ENCODE results near the gene MTMR10.
A peak's percentile ranks its signal among the peaks of the same experiment; 100 is the strongest.

Gene MTMR10

GRCh38 chr15:30962079-30962478, 29.3 kb downstream of the MTMR10 start:
- no peak for DNase-seq (ENCODE audit: extremely low read depth in 1 of 2, low read depth in 1 of 2)

DNA sequence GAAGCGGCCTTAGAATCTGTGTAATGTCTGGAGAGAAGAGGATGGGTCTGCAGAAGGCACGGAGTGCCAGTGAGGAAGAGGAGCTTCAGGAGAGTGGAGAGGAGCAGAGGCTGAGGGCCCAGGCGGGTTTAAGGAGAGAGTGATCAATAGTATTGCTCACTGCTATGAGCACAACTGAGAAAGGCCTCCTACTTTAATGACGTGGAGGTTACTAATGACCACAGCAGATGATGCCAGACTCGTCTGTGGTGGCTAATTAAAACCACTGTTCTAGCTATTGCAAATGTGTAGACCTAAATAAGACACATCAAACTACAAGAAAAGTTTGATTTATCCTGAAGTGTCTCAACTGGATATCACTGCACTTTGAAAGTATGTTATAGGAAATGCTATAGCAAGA, 33.2 kb downstream of the MTMR10 start:
- no peak for DNase-seq (ENCODE audit: extremely low read depth in 1 of 2, low read depth in 1 of 2)

DNA sequence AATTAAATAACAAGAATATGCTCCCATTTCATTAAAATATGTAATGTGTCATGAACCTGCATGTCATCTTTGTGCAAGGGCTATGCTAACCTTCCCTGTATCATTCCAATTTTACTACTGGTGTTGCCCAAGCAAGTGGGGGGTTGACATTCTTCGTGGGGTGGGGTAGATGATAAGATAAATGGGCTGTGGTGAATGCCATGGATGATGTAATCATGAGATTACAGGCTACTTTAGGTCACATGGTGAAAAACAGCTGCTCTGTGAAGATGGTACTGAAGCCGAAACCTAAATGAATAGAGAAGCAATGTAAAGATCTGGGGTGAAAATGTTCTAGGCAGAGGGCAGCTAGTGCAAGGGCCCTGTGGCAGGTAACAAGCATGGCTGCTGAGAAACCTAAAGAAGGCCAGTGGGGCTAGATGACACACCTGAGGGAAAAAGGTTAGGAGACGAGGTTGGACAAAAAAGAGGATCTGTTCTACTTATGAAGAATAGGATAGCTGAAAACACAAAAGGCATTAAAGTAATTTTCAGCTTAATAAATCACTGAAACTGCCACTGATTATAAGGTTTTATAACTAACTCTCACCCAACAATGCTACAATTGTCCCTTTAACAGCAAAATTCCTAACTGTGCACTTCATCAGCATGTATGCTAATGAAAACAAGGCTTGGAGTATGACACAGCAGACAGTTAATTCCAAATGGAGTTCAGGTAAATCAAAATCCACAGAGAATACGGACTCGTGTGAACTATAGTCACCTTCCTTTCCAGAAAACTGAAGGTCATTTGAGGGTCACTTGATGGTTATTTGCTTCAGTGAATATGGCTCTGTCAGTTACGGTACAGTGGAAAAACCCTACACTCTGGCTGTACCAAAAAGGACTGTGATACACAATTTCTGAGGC, 35.0 kb downstream of the MTMR10 start:
- DNase-seq (ENCODE audit: extremely low read depth in 1 of 2, low read depth in 1 of 2) = no peak

GRCh38 chr15:30954674-30955073, 36.8 kb downstream of the MTMR10 start:
- no peak for DNase-seq (ENCODE audit: extremely low read depth in 1 of 2, low read depth in 1 of 2)

DNA sequence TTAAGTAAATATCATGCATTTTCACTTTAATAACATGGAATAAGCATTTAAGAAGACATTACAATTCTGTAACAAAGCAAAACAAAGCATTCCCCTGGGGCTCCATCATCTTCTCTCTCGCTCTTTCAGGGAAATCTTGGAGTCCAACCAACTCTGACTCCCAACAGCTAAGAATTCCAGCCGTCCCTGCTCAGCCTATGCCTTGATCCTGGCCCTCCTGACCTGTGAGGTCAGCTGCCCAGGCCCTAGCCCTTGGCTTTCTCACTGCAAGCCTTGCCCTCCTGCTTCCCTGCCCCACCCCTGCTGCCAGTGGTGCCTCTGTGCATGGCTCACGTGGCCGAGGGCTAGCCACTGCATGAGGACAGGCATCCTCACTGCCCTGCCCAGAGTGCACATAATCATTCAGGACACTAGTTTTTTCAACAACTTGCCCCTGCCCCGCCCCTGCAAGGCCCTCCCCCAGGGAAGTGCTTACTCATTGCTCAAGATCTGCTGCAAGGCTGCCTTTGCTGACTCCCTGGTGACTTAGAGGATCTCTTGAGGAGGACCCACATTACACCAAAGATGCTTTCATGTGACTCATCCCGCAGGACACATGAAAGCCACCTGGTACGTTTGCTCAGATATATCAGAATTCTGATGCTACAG, 37.6 kb downstream of the MTMR10 start:
- DNase-seq (ENCODE audit: extremely low read depth in 1 of 2, low read depth in 1 of 2) = peak in 1 of 2 donors; percentile 10

DNA sequence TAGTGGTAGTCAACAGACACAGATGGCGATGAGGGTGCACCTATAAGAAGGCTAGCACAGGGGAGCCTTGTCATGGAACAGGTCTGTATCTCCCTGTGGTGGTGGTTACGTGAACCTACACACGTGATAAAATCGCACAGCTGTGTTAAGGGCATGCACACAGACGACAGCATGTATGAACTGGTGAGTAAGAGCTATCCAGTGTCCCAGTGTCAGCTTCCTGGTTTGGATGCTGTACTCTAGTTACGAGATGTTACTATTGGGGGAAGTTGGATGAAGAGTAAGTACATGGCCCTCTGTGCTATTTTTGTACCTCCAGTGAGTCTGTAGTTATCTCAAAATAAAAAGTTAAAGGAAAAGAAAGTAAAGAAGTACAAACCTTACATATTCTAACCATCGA, 38.2 kb downstream of the MTMR10 start:
- no peak for DNase-seq (ENCODE audit: extremely low read depth in 1 of 2, low read depth in 1 of 2)

DNA sequence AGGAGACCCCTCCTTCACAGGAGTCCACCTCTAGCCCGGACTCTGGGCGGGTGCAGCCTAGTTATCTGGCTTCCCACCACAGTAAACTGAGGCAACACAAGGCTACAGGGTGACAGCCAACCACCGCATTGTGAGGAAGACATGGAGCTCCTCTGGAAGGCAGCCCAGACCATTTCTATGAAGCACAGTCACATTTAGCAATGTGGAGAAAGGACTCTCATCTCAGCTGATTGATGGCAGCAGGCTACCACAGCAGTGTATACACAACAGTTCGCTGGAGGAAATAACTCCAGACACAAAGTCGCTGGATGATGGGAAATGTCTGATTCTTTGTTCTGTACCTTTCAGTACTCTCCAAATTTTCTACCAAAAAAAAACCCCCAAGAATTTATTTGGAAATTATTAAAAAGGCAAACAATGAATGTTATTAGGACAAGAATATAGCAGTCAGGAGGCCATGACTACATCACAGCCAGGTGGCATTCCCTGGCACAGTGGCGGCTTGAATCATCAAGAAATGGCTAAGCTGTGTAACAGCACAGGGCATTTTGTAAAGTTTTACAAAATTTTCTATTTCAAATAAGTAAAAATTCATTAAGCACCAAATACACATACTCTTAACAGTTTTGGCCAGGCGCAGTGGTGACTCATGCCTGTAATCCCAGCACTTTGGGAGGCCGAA, 47.6 kb downstream of the MTMR10 start:
- DNase-seq (ENCODE audit: extremely low read depth in 1 of 2, low read depth in 1 of 2) = no peak

DNA sequence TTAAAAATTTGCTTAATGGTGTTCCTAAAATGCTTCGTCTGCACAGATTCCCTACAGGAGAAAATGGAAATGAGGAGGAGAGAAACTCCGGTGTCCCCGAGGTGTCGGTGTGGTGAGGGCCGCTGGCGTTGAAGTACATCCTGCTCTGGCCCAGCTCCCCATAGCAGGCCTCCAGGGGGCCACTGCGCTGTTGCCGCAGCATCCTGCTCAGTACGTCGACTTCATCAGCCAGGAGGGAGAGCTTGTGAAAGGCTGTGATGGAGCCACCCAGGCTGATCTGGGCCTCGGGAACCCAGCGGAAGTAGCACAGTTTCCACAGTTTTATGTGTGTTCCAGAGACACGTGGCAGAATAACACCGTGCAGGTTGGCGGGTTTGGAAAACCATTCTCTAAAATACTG, 49.9 kb downstream of the MTMR10 start:
- no peak for DNase-seq (ENCODE audit: extremely low read depth in 1 of 2, low read depth in 1 of 2)

DNA sequence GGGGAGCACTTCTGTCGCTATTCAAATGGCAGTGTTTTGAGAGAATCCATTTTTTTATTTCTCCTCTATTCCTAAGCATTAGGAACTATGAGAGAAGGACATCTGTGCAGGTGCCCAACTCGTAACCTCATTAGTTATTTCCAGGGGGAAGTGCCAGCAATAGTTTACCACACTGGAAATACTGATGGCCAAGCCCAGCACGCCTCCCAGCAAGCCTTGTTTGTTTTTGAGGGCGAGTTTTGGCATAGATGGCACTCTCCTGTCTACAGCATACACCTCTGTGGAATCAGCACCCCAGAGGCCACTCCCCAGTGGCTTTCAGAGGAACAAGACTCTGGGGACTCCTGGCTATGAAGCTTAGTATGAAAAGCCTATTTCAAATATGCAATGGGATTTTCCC, 51.1 kb downstream of the MTMR10 start:
- no peak for DNase-seq (ENCODE audit: extremely low read depth in 1 of 2, low read depth in 1 of 2)

DNA sequence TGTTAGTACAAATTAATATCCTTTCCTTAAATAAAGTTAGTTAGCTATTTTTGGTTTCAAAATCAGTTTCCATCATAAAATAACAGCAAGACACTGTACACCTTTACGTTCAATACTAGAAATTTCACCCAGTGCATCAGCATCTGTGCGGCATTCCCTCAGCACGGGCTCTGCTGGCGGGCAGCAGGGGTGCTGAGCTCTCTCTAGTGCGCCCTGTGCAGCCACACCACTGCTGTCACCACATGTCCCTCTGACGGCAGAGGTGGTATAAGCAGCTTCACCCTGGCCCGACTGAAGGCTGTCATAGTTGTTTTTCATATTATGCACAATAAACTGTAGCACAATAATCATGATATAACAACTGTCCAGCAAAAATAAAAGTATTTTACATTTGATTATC, 52.3 kb downstream of the MTMR10 start:
- DNase-seq (ENCODE audit: extremely low read depth in 1 of 2, low read depth in 1 of 2) = no peak

DNA sequence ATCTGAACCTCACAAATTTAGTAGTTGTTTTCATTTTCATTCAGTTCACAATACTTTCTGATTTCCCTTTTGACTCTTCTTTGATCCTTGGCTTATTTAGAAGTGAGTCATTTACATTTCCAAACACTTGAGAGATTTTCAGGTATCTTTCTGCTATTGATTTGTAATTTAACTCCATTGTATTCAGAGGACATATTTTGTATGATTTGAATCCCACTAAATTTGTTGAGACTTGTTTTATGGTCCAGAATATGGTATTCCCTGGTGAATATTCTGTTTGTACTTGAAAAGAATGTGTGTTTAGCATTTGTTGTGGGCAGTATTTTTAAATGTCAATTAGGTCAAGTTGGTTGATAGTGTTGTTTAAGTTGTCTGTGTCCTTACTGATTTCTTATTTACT, 58.1 kb downstream of the MTMR10 start:
- no peak for DNase-seq (ENCODE audit: extremely low read depth in 1 of 2, low read depth in 1 of 2)

DNA sequence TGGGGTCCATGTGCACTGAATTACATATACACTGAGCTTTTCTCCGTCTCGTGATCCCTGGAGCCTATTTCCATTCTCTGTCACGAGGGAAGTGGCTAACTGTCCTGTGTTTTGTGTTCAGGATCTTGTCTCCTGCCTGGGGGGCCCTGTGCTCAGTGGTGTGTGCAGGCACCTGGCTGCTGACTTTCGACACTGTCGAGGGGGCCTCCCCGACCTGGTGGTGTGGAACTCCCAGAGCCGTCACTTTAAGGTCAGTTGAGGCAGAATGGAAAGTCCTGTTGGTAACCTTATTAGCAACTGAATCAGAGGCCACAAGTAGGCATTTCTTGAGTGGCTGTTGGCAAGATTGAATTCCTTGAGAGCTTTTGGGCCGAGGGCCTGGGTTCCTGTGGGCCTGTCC, 61.0 kb downstream of the MTMR10 start:
- no peak for DNase-seq (ENCODE audit: extremely low read depth in 1 of 2, low read depth in 1 of 2)

GRCh38 chr15:30929982-30930381, 61.4 kb downstream of the MTMR10 start:
- DNase-seq (ENCODE audit: extremely low read depth in 1 of 2, low read depth in 1 of 2) = no peak

GRCh38 chr15:30929064-30929669, 62.3 kb downstream of the MTMR10 start:
- no peak for DNase-seq (ENCODE audit: extremely low read depth in 1 of 2, low read depth in 1 of 2)

DNA sequence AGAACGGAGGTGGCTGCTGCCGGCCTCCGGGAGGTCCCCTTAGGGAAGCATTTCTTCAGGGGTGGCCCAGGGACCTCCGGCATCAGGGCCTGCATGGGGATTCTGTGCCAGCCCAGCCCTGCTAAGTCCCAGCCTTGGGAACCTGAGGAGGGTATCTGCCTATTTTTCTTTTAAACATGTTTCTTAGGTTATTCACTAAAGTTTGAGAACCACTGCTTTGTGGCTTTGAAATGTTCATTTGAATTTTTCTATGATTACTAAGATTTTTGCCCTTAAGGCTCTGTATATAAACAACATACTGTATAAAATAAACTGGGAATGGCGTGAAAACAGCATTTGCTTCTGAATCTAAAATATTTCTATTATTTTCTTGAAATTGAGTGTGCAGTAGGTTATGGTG, 63.4 kb downstream of the MTMR10 start:
- no peak for DNase-seq (ENCODE audit: extremely low read depth in 1 of 2, low read depth in 1 of 2)

- DNase-seq (ENCODE audit: extremely low read depth in 1 of 2, low read depth in 1 of 2) = no peak
Observed at GRCh38 chr15:30927148-30927761, 64.2 kb downstream of the MTMR10 start.

DNA sequence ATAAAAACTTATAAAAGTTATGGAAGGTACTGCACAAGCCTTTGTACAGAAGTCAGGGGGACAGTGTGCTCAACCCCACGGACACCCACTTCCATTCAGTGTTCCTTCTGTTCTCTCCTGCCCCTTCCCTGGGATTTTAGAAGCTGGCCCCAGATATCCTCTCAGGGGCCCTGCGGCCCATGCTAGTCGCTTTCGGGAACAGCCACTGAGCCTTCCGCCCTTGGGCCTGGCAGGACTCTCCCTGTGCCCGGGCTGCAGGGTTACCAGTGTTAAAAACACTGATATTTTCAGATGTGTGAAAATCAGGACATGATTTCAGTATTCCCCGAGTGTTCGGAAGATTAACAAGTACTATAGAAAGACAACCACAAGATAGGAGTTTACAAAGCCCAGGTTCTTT, 65.3 kb downstream of the MTMR10 start:
- DNase-seq (ENCODE audit: extremely low read depth in 1 of 2, low read depth in 1 of 2) = no peak

DNA sequence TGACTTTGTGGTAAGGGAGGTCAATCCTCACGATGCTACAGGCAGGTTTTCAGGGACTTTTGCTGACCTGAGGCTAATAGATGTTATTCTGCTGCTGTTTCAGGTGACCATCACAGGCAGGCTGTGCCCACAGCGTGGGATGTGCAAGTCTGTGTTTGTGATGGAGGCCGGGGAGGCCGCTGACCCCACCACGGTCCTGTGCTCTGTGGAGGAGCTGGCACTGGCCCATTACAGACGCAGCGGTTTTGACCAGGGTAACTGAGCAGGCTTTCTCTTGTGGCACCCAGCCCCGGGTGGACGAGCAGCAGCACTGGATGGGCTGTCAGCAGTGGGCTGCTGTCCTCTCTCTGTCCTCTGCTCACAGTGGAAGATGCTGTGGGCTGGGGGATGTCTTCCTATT, 65.7 kb downstream of the MTMR10 start:
- DNase-seq (ENCODE audit: extremely low read depth in 1 of 2, low read depth in 1 of 2) = no peak

- DNase-seq (ENCODE audit: extremely low read depth in 1 of 2, low read depth in 1 of 2) = no peak
Observed at GRCh38 chr15:30924353-30924752, 67.1 kb downstream of the MTMR10 start.

GRCh38 chr15:30923429-30923828, 68.0 kb downstream of the MTMR10 start:
- DNase-seq (ENCODE audit: extremely low read depth in 1 of 2, low read depth in 1 of 2) = no peak

Measured in stimulated activated CD8-positive, alpha-beta memory T cell treated with anti-CD3 and anti-CD28 coated beads, Interleukin-7, amount 100 ng/mL, for 48 hours (primary cell).